GM18519 (cell line): Measurements from ENCODE around the gene EMCN.
"Not testable (repeated sequence)": the region's sequence is repeated elsewhere in the genome, so short reads cannot be mapped to it uniquely, and the experiment has no call there.

ENCODE experiments used
- ATAC-seq: cut with Tn5 transposase; IDR thresholded peaks from one replicate; pipeline ENCODE4 v1.9.1; 2021; ENCODE audit warnings: mild to moderate bottlenecking, moderate library complexity; ENCODE audit not compliant: unreplicated experiment, low FRiP score

The EMCN gene

GRCh38 chr4:100391863-100392262, 126.0 kb downstream of the EMCN start:
- no peak for ATAC-seq

- ATAC-seq: no peak
Observed at GRCh38 chr4:100391086-100391485, 126.7 kb downstream of the EMCN start.

GRCh38 chr4:100386270-100386669, 131.6 kb downstream of the EMCN start:
- ATAC-seq: no peak

- not testable (repeated sequence) for ATAC-seq
Observed at GRCh38 chr4:100380401-100380800, 137.4 kb downstream of the EMCN start.

- no peak for ATAC-seq
Observed at GRCh38 chr4:100379583-100380105, 138.2 kb downstream of the EMCN start.

- ATAC-seq: no peak
Observed at GRCh38 chr4:100372432-100372831, 145.4 kb downstream of the EMCN start.

GRCh38 chr4:100369871-100370270, 148.0 kb downstream of the EMCN start:
- ATAC-seq: no peak

- ATAC-seq: no peak
Observed at GRCh38 chr4:100367451-100367850, 150.4 kb downstream of the EMCN start.

GRCh38 chr4:100366213-100366612, 151.6 kb downstream of the EMCN start:
- no peak for ATAC-seq

GRCh38 chr4:100362366-100362765, 155.5 kb downstream of the EMCN start:
- no peak for ATAC-seq

GRCh38 chr4:100361336-100361735, 156.5 kb downstream of the EMCN start:
- no peak for ATAC-seq

- no peak for ATAC-seq
Observed at GRCh38 chr4:100360211-100360610, 157.6 kb downstream of the EMCN start.

GRCh38 chr4:100359441-100359840, 158.4 kb downstream of the EMCN start:
- ATAC-seq: no peak

- no peak for ATAC-seq
Observed at GRCh38 chr4:100357542-100357941, 160.3 kb downstream of the EMCN start.

- no peak for ATAC-seq
Observed at GRCh38 chr4:100356172-100356571, 161.7 kb downstream of the EMCN start.

- ATAC-seq: not testable (repeated sequence)
Observed at GRCh38 chr4:100352352-100352751, 165.5 kb downstream of the EMCN start.

- no peak for ATAC-seq
Observed at GRCh38 chr4:100348473-100348872, 169.3 kb downstream of the EMCN start.

- ATAC-seq: no peak
Observed at GRCh38 chr4:100347241-100347640, 170.6 kb downstream of the EMCN start.

GRCh38 chr4:100345585-100345984, 172.2 kb downstream of the EMCN start:
- no peak for ATAC-seq
